ENCODE results near the gene UBXN7. TPM values are rescaled to one million over a fixed set of nuclear protein-coding genes. Genes with fewer than 3 reads are reported as not detected.

UBXN7 gene
- total and polyA plus RNA-seq, 2 of the 8 experiments (the other 6 are each of a cell fraction or from before 2014, with no cell fraction given): 18.5 to 109 TPM

DNA sequence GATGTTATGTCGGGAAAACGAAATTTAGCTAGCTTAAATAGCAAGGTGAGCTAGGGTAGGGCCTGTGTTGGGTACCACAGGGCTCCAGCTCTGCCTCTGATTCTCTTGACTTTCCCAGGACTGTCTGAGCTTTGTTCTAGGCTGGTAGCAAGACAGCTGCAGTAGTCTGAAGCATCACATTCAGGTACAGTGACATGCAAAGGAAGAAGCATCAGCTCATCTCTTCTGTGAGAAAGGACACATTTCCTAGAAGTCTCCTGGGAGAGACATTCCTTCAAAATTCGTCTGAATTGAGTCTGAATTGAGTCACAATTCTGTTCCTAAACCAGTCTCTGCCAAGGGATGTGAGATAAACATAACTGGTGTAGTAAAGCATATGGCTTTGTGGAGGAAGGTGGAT, 8.5 kb upstream of the UBXN7 start:
- Histone ChIP-seq H3K79me1 (ENCODE audit: low read depth, low read length) (no peaks in the 10 kb centered on the region), H2BK120ac (replicated peaks; ENCODE audit: low read depth, low read length) (no peak overlapping the region), H3K9me3 (ENCODE audit: insufficient read depth in 2 of 2, low read depth in 1 of 2, low read length in 1 of 2) (no peaks in the 10 kb centered on the region), H4K20me1 (replicated peaks in 1 of 2; ENCODE audit: control insufficient read depth in 1 of 2, insufficient read depth in 2 of 2, low read length in 2 of 2) (no peaks in the 10 kb centered on the region), H2BK12ac (ENCODE audit: low read depth, low read length) (no peak overlapping the region), H3K36me3 (ENCODE audit: control insufficient read depth in 2 of 4, insufficient read depth in 4 of 4, low read length in 3 of 4) (no peaks in the 10 kb centered on the region), H3K27me3 (replicated peaks in 1 of 4; ENCODE audit: control insufficient read depth in 3 of 4, extremely low read depth in 1 of 4, insufficient read depth in 3 of 4, low read length in 3 of 4) (no peaks in the 10 kb centered on the region), H3K4me3 (ENCODE audit: extremely low read depth in 1 of 4, insufficient read depth in 2 of 4, low read depth in 3 of 4, low read length in 4 of 4) (no peak overlapping the region), H2BK20ac (ENCODE audit: low read length) (no peak overlapping the region), H4K8ac (ENCODE audit: extremely low read depth, insufficient read depth, low read length) (no peak overlapping the region), H3K14ac (ENCODE audit: insufficient read length) (no peak overlapping the region), H3K56ac (replicated peaks; ENCODE audit: insufficient read length, low read depth, low read length) (no peak overlapping the region), H3K4me2 (ENCODE audit: insufficient read depth in 1 of 2, low read depth in 2 of 2, low read length in 2 of 2) (no peak overlapping the region), H3K23me2 (ENCODE audit: low read depth, low read length) (0 out of 2 replicates have a peak, but pooled peaks cover 2% of the 10 kb centered on the region), H3K18ac (ENCODE audit: extremely low read depth, low read length) (no peak overlapping the region), H3K27ac (ENCODE audit: low read depth, low read length) (no peak overlapping the region), H2AK5ac (ENCODE audit: low read depth, low read length) (no peak overlapping the region), H3K9ac (replicated peaks in 1 of 4; ENCODE audit: extremely low read depth in 1 of 4, low read depth in 3 of 4, low read length in 3 of 4) (no peak overlapping the region), H2BK15ac (ENCODE audit: low read length) (no peak overlapping the region), H3K4me1 (replicated peaks in 1 of 4; ENCODE audit: control insufficient read depth in 3 of 4, insufficient read depth in 4 of 4, low read length in 3 of 4) (no peaks in the 10 kb centered on the region), H4K91ac (replicated peaks; ENCODE audit: insufficient read length, low read length) (no peak overlapping the region), H3K23ac (ENCODE audit: insufficient read length) (no peak overlapping the region), H2AFZ (ENCODE audit: low read length) (peak overlapping the region; percentile 35; the same call in 1 of the 2 replicates), H2BK5ac (ENCODE audit: low read depth, low read length) (no peak overlapping the region), H3K79me2 (ENCODE audit: control insufficient read depth in 1 of 2, insufficient read depth in 2 of 2, low read length in 2 of 2) (no peaks in the 10 kb centered on the region), H4K5ac (ENCODE audit: insufficient read length, low read depth, low read length) (no peak overlapping the region), H3K4ac (replicated peaks; ENCODE audit: insufficient read length, low read depth, low read length) (no peak overlapping the region)
- ChIA-PET CTCF (ENCODE audit: partially characterized antibody) (interaction anchor here (1.1 to 1.3 kb wide), 2 partner anchors 88 to 187 kb away, joined by 3 read pairs; no protein-coding TSS in a partner anchor), POLR2A (ENCODE audit: partially characterized antibody) (interaction anchor here (1.3 kb wide), 1 partner anchor 8 kb away, joined by 4 read pairs; the partner anchor contains the start of gene UBXN7)
- DNase-seq (ENCODE audit: low read depth in 1 of 2, low spot score in 2 of 2) (no peak), FAIRE-seq (no peak)
- 66% methylated on average over 3 of the region's 3 CpGs; no CpG with 5 or more reads in 1 of the 2 experiments for WGBS, 2 experiments (ENCODE audit: extremely low coverage in 1 of 2, insufficient coverage in 1 of 2, insufficient read length in 1 of 2, insufficient replicate concordance in 2 of 2, low coverage in 1 of 2, low lambda C conversion rate in 2 of 2, missing lambda C conversion rate in 1 of 2)
- TF ChIP-seq ASH2L (IDR thresholded peaks at IDR 0.05; ENCODE audit: low read length): no peak
- no peak for TF ChIP-seq JUND (IDR thresholded peaks at IDR 0.05; ENCODE audit: low read length)
- no peak for TF ChIP-seq POU5F1 (IDR thresholded peaks at IDR 0.05; ENCODE audit: low read depth, low read length)
- no peak for TF ChIP-seq PHF8 (conservative IDR thresholded peaks at IDR 0.05; ENCODE audit: low read depth, low read length)
- no peak for TF ChIP-seq CREB1 (IDR thresholded peaks at IDR 0.05)
- no peak for TF ChIP-seq KDM5A (IDR thresholded peaks at IDR 0.05; ENCODE audit: low read length)
- no peak for TF ChIP-seq MAFK (IDR thresholded peaks at IDR 0.05; ENCODE audit: low read depth, low read length)
- no peak for TF ChIP-seq SP2 (IDR thresholded peaks at IDR 0.05; ENCODE audit: low read length)
- no peak for TF ChIP-seq SP1 (IDR thresholded peaks at IDR 0.05; ENCODE audit: low read depth, low read length)
- TF ChIP-seq SAP30 (IDR thresholded peaks at IDR 0.05; ENCODE audit: insufficient read depth, insufficient replicate concordance, low read length): no peak
- no peak for TF ChIP-seq KDM4A (IDR thresholded peaks at IDR 0.05; ENCODE audit: low read depth, low read length, severe bottlenecking)
- TF ChIP-seq POLR2A (IDR thresholded peaks at IDR 0.05; ENCODE audit: control extremely low read depth in 1 of 2, low read depth in 2 of 2, low read length in 2 of 2): no peak
- TF ChIP-seq BRCA1 (IDR thresholded peaks at IDR 0.05; ENCODE audit: low read depth, low read length): no peak
- no peak for TF ChIP-seq SUZ12 (IDR thresholded peaks at IDR 0.05; ENCODE audit: low read length)
- no peak for TF ChIP-seq TEAD4 (IDR thresholded peaks at IDR 0.05; ENCODE audit: low read depth, low read length)

Measured in H1 (cell line).